H54 (cell line): ENCODE results near the gene ADAMTS17.

Source experiments
- DNase-seq: peaks from one replicate; pipeline ENCODE4 v3.0.0; 2011; ENCODE audit warnings: low spot score, mixed read lengths; ENCODE audit not compliant: insufficient read length
- FAIRE-seq: peaks from 3 replicates; lab custom pipeline; 2011; peaks lifted over from hg19 to GRCh38; lab: Jason Lieb, UNC
- POLR2A ChIP-seq: IDR thresholded peaks from 2 replicates; pipeline ENCODE4 v1.6.1; 2011; ENCODE audit warnings: low read depth, mild to moderate bottlenecking, low read length

The ADAMTS17 gene

DNA sequence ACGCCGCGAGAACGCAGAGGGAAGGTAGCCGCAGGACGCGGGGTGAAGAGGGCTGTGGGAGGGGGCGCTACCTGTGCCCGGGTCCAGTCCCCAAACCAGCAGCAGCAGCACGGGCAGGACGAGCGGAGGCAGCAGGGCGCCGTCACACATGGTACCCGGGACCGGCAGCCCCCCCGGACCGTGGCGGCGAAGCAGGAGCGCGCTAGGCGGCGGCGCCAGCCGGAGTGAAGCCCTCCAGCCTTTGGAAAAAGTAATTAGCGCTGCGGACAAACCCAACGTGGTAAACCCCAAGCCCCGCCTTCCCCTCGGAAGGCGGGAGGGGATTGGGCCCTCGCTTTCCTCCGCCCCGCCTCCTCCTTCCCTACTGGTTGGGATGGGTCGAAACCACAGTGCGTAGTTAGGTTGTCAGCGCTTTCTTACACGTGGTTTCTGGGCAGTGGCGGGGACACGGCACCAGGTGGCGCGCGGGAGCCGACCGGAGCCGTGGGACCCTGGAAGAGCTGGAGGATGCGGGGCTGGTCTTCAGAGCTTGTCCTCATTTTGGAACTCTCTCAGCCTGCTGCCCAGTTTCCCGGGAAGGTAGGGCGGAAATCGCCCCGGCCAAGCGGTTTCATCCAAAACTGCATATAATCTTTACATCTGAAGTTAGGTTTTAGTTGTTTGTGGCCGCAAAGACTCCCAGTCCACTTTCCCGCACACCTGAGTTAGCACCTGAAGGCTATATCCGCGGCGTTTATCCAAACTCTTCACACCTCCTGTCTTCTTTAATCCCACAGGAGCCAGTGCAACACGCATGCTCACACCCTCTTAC is at the start of gene ADAMTS17:
ADAMTS17 (minus strand) TSS at position 226 of the 811 bp plus-strand sequence; CDS start at position 150, 76 bp downstream.
- DNase-seq, result no peak
- TF ChIP-seq POLR2A, result no peak
- FAIRE-seq, result no peak

GRCh38 chr15:100385300-100386050 is 43.7 kb upstream of the ADAMTS17 start:
- no peak for FAIRE-seq
- DNase-seq, result no peak
- no peak for TF ChIP-seq POLR2A

GRCh38 chr15:100384108-100384410 is 42.3 kb upstream of the ADAMTS17 start:
- no peak for DNase-seq
- FAIRE-seq, result no peak
- TF ChIP-seq POLR2A, result no peak

GRCh38 chr15:100383302-100384107 is 41.7 kb upstream of the ADAMTS17 start:
- no peak for DNase-seq

GRCh38 chr15:100373942-100374341 is 32.2 kb upstream of the ADAMTS17 start:
- FAIRE-seq, result no peak
- DNase-seq, result no peak
- TF ChIP-seq POLR2A, result no peak

More at GRCh38 chr15:100383302-100384107, 41.7 kb upstream of the ADAMTS17 start:
- no peak for TF ChIP-seq POLR2A
- no peak for FAIRE-seq

- no peak for TF ChIP-seq POLR2A
- FAIRE-seq (no peak), DNase-seq (no peak)
Observed at GRCh38 chr15:100373120-100373896, 31.5 kb upstream of the ADAMTS17 start.

DNA sequence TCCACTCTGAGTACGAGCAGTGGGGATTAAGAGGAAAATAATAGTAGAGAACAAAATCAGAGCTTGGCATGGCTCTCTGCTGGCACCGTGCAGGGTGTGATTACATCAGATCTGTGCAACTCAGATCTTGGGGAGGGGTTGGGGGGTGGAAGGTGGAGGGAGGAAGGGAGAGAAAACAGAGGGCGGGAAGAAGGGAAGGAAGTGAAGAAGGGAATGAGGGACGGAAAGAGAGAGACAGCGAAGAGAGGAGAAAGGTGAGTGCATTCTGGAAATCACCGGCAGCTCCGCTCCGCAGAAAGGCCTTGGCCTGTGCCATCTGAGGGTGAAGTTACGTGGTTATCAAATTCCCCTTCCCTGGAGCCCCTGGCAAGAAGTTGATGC is 31.0 kb upstream of the ADAMTS17 start:
- DNase-seq (no peak), FAIRE-seq (no peak)
- no peak for TF ChIP-seq POLR2A

GRCh38 chr15:100355342-100355741 is 13.6 kb upstream of the ADAMTS17 start:
- no peak for TF ChIP-seq POLR2A
- no peak for FAIRE-seq
- DNase-seq, result no peak

DNA sequence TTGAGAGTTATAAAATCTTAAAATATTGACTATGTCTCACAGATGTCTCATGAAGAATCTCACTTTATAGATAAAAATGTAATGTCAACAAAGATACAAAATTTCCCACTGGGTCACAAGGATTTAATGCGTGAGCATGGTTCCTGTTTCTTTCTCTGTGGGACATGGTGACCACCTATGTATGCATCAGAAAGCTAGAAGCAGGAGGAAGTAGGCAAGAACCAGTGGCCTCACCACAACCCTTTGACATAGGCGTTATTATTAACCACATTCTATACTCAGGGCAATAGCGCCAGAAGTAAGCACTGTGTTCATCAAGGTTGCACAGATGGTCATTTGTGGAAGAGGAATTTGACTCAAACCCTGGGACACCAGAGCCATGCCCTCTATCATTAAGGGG is 11.7 kb upstream of the ADAMTS17 start:
- no peak for FAIRE-seq
- DNase-seq, result no peak
- no peak for TF ChIP-seq POLR2A

GRCh38 chr15:100350434-100351226 is 8.9 kb upstream of the ADAMTS17 start:
- no peak for FAIRE-seq
- no peak for DNase-seq
- TF ChIP-seq POLR2A, result no peak

- DNase-seq (no peak), FAIRE-seq (no peak)
- no peak for TF ChIP-seq POLR2A
Observed at GRCh38 chr15:100349696-100350433, 8.1 kb upstream of the ADAMTS17 start.

DNA sequence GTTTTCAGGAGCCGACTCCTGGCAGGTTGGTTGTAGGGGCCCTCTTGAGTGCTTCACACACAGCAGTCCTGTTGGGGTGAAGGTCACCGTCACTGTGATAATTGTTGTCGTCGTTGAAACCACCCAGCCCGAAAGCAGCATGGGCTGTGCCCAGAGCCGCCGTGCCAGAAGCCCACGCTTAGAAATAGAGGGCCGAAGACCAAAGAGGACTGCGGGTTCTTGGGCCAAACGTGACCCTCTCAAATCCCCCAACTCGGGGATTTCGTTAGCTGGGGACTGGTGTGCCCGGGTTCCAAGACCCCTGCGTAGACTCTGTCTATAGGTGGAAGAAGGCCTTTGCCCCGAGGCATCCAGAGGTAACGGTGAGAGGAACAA is 7.5 kb upstream of the ADAMTS17 start:
- FAIRE-seq (no peak), DNase-seq (no peak)
- TF ChIP-seq POLR2A, result no peak
